Measurements from ENCODE around the gene UROC1.

Gene UROC1

GRCh38 chr3:126439346-126439967 lies 78.1 kb downstream of the UROC1 start:
- no peak for DNase-seq

- no peak for DNase-seq
These were observed 78.8 kb downstream of the UROC1 start for GRCh38 chr3:126438746-126439145.

GRCh38 chr3:126438186-126438585 lies 79.4 kb downstream of the UROC1 start:
- DNase-seq, result no peak

- DNase-seq, result no peak
These were observed 80.5 kb downstream of the UROC1 start for GRCh38 chr3:126436826-126437717.

- no peak for DNase-seq
These were observed 81.9 kb downstream of the UROC1 start for GRCh38 chr3:126435456-126436315.

- no peak for DNase-seq
These were observed 82.6 kb downstream of the UROC1 start for GRCh38 chr3:126434931-126435411.

- DNase-seq, result no peak
These were observed 83.3 kb downstream of the UROC1 start for GRCh38 chr3:126434264-126434590.

- no peak for DNase-seq
These were observed 83.9 kb downstream of the UROC1 start for GRCh38 chr3:126433496-126434263.

- no peak for DNase-seq
These were observed 84.5 kb downstream of the UROC1 start for GRCh38 chr3:126433105-126433430.

- DNase-seq, result no peak
These were observed 85.0 kb downstream of the UROC1 start for GRCh38 chr3:126432361-126433104.
